KMS-11 (cell line): Measurements from ENCODE around the gene ADGRD1.

ENCODE experiments used
- H2AFZ ChIP-seq: fragments of 200-600 bp; sonication (generic); 2 replicates; pipeline ENCODE4 v1.6.1; 2016; ENCODE audit warnings: antibody characterized with exemption, mixed run types, low read depth
- H3K27ac ChIP-seq: fragments of 200-600 bp; sonication (generic); 2 replicates; pipeline ENCODE4 v1.6.1; 2016; ENCODE audit warnings: mild to moderate bottlenecking, mixed run types
- H3K27me3 ChIP-seq: fragments of 200-600 bp; sonication (generic); 2 replicates; pipeline ENCODE4 v1.6.1; 2017; ENCODE audit warnings: mild to moderate bottlenecking, low read depth, mixed run types, moderate library complexity; ENCODE audit not compliant: insufficient read depth
- H3K36me3 ChIP-seq: fragments of 200-600 bp; sonication (generic); 2 replicates; pipeline ENCODE4 v1.6.1; 2017; ENCODE audit warnings: mild to moderate bottlenecking, mixed run types; ENCODE audit not compliant: insufficient read depth
- H3K4me1 ChIP-seq: fragments of 200-600 bp; sonication (generic); 2 replicates; pipeline ENCODE4 v1.6.1; 2016; ENCODE audit warnings: mild to moderate bottlenecking, low read depth, mixed run types; ENCODE audit not compliant: poor library complexity, severe bottlenecking
- H3K4me2 ChIP-seq: fragments of 200-600 bp; sonication (generic); 2 replicates; pipeline ENCODE4 v1.7.0; 2016; ENCODE audit warnings: mild to moderate bottlenecking, mixed run types
- H3K4me3 ChIP-seq: fragments of 200-600 bp; sonication (generic); IDR thresholded peaks from 2 replicates; pipeline ENCODE4 v1.6.1; 2017; ENCODE audit warnings: low read depth, low read length, mixed read lengths; ENCODE audit not compliant: insufficient read depth
- H3K79me2 ChIP-seq: fragments of 200-600 bp; sonication (generic); 2 replicates; pipeline ENCODE4 v1.6.1; 2016; ENCODE audit warnings: low read depth, mixed run types; ENCODE audit not compliant: insufficient read depth
- H3K9ac ChIP-seq: fragments of 200-600 bp; sonication (generic); 2 replicates; pipeline ENCODE4 v1.6.1; 2016; ENCODE audit warnings: mild to moderate bottlenecking, mixed run types
- H4K20me1 ChIP-seq: fragments of 200-600 bp; sonication (generic); 2 replicates; pipeline ENCODE4 v1.6.1; 2016; ENCODE audit warnings: mild to moderate bottlenecking, mixed run types; ENCODE audit not compliant: insufficient read depth
- CTCF ChIP-seq: fragments of 200-600 bp; sonication (generic); conservative IDR thresholded peaks from 2 replicates; pipeline ENCODE4 v1.6.1; 2017; ENCODE audit warnings: low read depth, mild to moderate bottlenecking, antibody characterized with exemption, low read length, moderate library complexity, mixed read lengths

Gene ADGRD1

DNA sequence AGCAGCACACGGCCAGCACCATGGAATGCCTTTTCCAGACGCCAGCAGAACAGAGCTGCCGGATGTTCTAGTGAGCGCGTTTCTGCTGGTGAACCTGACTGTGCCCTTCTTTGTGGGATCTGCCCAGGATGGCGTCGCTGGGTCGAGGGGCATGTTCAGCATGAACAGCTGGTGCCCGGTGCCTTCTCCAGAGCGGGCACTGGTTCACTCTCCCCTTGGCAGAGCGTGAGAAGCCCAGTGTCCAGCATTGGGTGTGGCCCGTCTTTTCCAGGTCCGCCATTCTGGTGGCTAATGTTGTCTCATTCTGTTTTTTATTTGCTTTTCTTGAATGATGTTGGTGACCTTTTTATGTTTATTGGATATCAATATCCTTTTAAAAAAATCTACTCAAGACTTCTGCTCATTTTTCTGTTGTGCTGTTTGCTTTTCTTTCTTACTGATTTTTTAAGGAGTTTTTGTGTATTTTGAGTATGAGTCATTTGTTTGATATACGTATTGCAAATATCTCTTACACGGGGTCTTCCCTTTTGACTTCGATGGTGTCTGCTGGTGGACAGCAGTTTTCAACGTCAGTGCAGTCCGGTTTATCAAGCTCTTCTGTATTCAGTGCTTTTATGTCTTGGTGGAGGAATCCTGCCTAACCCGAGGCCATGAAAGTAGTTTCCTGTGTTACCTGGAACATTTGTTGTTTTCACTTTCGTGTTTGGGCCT lies 74.3 kb downstream of the ADGRD1 start:
- Histone ChIP-seq H3K4me2 (no peak overlapping the region), H2AFZ (no peak overlapping the region), H3K27me3 (no peaks in the 10 kb centered on the region)

DNA sequence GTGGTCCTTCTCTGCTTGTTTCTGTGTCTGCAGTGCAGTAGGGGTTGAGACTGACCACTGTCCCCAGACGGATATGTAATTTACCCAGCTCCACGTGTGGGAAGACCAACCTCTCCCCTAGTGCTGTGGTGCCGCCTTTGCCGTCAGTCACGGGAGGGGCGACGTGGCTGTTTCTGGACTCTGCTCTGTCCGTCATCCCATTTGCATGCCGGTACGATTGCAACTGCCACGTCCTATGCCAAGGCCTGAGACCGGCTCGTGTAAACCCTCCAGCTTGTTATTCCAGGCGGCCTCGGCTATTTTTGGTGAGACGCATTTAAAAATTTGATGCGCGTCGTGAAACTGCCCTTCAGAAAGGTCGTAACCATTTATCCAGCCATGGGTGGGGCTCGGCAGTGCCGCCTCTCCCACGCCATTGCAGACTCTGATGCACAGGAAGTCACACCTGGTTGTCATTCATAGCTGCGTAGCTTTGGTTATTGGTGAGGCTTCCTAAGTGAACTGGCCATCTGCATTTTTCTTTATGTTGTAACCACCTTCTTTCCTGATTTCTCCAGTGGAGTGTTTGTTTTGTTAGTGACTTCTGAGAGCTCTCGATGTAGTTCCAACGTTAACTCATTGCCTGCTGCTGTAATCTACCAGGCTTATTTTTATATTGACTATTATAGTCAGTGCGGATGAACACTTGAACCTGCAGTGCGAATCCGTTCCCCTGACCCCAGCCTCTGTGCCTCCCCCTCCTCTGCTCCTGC lies 75.1 kb downstream of the ADGRD1 start:
- Histone ChIP-seq H3K4me3 (no peak overlapping the region), H3K4me2 (no peak overlapping the region), H4K20me1 (no peaks in the 10 kb centered on the region)

More for the DNA sequence above, 74.3 kb downstream of the ADGRD1 start:
- H4K20me1 ChIP-seq, result no peaks in the 10 kb centered on the region
- no peak for TF ChIP-seq CTCF
- H3K9ac ChIP-seq, result no peak overlapping the region
- H3K36me3 ChIP-seq, result no peaks in the 10 kb centered on the region
- H3K4me3 ChIP-seq, result no peak overlapping the region
- no peak overlapping the region for H3K27ac ChIP-seq
- no peaks in the 10 kb centered on the region for H3K4me1 ChIP-seq
- H3K79me2 ChIP-seq, result no peaks in the 10 kb centered on the region

GRCh38 chr12:131030472-131031328 lies 77.0 kb downstream of the ADGRD1 start:
- Histone ChIP-seq H4K20me1 (no peaks in the 10 kb centered on the region), H3K36me3 (no peaks in the 10 kb centered on the region), H2AFZ (no peak overlapping the region), H3K27ac (no peak overlapping the region), H3K9ac (no peak overlapping the region), H3K4me3 (no peak overlapping the region), H3K4me2 (no peak overlapping the region), H3K4me1 (no peaks in the 10 kb centered on the region), H3K79me2 (no peaks in the 10 kb centered on the region), H3K27me3 (no peaks in the 10 kb centered on the region)
- TF ChIP-seq CTCF, result no peak

More for the DNA sequence above, 75.1 kb downstream of the ADGRD1 start:
- no peak for TF ChIP-seq CTCF
- no peaks in the 10 kb centered on the region for H3K27me3 ChIP-seq
- no peaks in the 10 kb centered on the region for H3K36me3 ChIP-seq
- H2AFZ ChIP-seq, result no peak overlapping the region
- H3K27ac ChIP-seq, result no peak overlapping the region
- no peaks in the 10 kb centered on the region for H3K79me2 ChIP-seq
- H3K4me1 ChIP-seq, result no peaks in the 10 kb centered on the region
- H3K9ac ChIP-seq, result no peak overlapping the region

- no peak overlapping the region for H3K4me3 ChIP-seq
- TF ChIP-seq CTCF, result no peak
- no peaks in the 10 kb centered on the region for H3K27me3 ChIP-seq
- H3K4me2 ChIP-seq, result no peak overlapping the region
- no peaks in the 10 kb centered on the region for H4K20me1 ChIP-seq
- H3K36me3 ChIP-seq, result no peaks in the 10 kb centered on the region
- no peak overlapping the region for H3K9ac ChIP-seq
- no peak overlapping the region for H3K27ac ChIP-seq
- no peaks in the 10 kb centered on the region for H3K79me2 ChIP-seq
- no peaks in the 10 kb centered on the region for H3K4me1 ChIP-seq
- no peak overlapping the region for H2AFZ ChIP-seq
These were observed 78.5 kb downstream of the ADGRD1 start for GRCh38 chr12:131032082-131032750.
